C4-2B (cell line): ENCODE results near the gene PRR5L.

Experiments
- H3K27ac ChIP-seq: fragments of 450-650 bp; 2 replicates; pipeline ENCODE4 v1.5.1; 2017
- ZFX ChIP-seq: fragments of 450-650 bp; IDR thresholded peaks from 2 replicates; pipeline ENCODE4 v1.6.1; 2017
- TF ChIP-seq, protein P1 (sequence below): fragments of 450-650 bp; conservative IDR thresholded peaks from 2 replicates; pipeline ENCODE4 v1.5.1; 2017; ENCODE audit warnings: mild to moderate bottlenecking

Gene PRR5L

GRCh38 chr11:36458129-36458915, 162.2 kb downstream of the PRR5L start:
- no peak overlapping the region for H3K27ac ChIP-seq
- TF ChIP-seq, protein P1, sequence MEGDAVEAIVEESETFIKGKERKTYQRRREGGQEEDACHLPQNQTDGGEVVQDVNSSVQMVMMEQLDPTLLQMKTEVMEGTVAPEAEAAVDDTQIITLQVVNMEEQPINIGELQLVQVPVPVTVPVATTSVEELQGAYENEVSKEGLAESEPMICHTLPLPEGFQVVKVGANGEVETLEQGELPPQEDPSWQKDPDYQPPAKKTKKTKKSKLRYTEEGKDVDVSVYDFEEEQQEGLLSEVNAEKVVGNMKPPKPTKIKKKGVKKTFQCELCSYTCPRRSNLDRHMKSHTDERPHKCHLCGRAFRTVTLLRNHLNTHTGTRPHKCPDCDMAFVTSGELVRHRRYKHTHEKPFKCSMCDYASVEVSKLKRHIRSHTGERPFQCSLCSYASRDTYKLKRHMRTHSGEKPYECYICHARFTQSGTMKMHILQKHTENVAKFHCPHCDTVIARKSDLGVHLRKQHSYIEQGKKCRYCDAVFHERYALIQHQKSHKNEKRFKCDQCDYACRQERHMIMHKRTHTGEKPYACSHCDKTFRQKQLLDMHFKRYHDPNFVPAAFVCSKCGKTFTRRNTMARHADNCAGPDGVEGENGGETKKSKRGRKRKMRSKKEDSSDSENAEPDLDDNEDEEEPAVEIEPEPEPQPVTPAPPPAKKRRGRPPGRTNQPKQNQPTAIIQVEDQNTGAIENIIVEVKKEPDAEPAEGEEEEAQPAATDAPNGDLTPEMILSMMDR: no peak

DNA sequence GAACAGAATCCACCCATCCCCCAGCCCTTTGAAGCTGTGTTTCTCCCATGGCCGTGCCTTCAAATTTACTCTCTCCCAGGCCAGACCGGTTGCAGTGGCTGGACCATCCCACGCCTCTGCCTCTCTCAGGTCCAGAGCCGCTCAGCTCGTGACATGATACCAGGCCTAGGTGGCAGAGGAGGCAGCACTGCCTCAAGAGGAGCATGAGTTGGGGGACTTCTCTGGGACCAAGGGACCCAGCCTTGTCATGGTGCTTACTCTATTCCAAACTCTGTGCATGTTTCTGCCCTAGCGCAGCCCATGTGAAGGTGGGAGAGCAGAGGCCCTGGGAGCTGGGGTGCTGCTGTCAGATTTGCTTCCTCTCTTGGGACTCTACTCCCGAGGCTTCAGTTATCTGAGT, 163.0 kb downstream of the PRR5L start:
- TF ChIP-seq ZFX: no peak
- TF ChIP-seq, protein P1: no peak
- no peak overlapping the region for H3K27ac ChIP-seq

DNA sequence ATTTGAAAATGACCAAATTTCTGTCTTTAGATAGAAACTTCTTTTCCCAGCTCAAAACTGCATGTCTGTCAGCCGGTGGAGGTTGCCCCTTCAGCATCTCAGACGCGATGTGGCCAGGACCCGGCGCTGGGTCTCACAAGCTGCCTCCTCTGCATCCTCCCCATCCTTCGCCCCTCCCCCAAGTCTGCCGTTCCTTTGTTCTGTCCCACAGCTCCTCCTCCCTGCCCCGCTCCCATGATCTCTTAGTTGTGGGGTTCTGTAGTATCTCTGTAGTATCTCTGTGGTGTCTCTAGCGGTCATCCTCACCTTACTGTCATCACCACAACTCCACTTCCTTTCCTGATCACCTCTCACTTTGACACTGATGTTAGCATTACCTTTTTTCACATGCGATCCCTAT, 164.1 kb downstream of the PRR5L start:
- TF ChIP-seq ZFX: no peak
- TF ChIP-seq, protein P1: no peak
- no peak overlapping the region for H3K27ac ChIP-seq

DNA sequence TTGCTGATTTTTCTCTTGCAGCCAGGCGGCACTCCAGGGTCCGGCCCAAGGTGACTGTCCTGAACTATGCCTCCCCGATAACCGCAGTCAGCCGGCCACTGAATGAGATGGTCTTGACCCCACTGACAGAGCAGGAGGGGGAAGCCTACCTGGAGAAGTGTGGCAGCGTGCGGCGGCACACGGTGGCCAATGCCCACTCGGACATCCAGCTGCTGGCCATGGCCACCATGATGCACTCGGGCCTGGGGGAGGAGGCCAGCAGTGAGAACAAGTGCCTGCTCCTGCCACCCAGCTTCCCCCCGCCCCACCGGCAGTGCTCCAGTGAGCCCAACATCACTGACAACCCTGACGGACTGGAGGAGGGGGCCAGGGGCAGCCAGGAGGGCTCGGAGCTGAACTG, 166.2 kb downstream of the PRR5L start:
- TF ChIP-seq ZFX: no peak
- TF ChIP-seq, protein P1: no peak
- no peak overlapping the region for H3K27ac ChIP-seq

DNA sequence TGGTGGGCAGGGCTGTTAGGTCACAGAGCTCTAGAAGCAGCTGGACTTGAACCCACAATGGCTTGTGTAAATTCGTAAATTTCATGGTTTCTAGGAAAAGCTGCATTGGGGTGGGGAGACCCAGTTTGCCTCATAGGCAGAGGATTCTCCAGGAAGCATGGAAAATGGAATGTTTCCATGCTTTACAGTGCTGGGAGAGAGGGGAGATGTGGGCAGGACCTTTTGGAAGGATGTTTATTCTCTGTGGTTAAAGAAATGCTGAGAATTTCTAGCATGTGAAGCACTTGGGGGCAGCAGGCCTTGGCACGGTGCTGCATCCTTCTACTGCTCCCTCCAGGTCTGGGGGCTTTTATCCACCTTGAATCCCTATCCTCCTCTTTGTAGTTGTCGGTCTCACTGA, 167.7 kb downstream of the PRR5L start:
- TF ChIP-seq, protein P1: no peak
- no peak for TF ChIP-seq ZFX
- no peak overlapping the region for H3K27ac ChIP-seq

GRCh38 chr11:36464720-36465119, 168.6 kb downstream of the PRR5L start:
- TF ChIP-seq, protein P1: no peak
- no peak for TF ChIP-seq ZFX
- H3K27ac ChIP-seq: no peak overlapping the region

GRCh38 chr11:36465449-36466163, 169.5 kb downstream of the PRR5L start:
- H3K27ac ChIP-seq: no peak overlapping the region; the same call in 1 of the 2 replicates
- no peak for TF ChIP-seq ZFX
- TF ChIP-seq, protein P1: no peak
